HG02852 (cell line): Measurements from ENCODE around the gene INTS3.
"Not testable (repeated sequence)": the region's sequence is repeated elsewhere in the genome, so short reads cannot be mapped to it uniquely, and the experiment has no call there.

Experiments
- ATAC-seq: cut with Tn5 transposase; IDR thresholded peaks from one replicate; pipeline ENCODE4 v1.9.1; 2021; ENCODE audit warnings: mild to moderate bottlenecking, moderate library complexity; ENCODE audit not compliant: unreplicated experiment

INTS3 gene

DNA sequence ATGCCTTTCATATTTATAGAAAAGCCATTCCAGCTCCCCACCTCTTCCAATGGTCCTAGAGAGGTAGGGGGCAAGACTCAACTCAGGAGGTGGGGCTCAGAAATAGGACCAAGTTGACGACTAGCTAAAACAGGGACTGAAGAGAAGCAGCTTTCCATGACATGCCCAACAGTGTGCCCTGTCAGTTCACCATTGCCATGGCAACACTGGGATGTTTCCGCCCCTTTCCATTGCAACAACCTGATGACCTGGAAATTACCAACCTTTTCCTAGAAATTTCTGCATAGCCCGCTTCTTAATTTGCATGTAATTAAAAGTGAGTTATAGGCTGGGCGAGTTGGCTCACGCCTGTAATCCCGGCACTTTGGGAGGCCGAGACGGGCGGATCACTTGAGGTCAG lies 22.4 kb upstream of the INTS3 start:
- ATAC-seq = no peak

DNA sequence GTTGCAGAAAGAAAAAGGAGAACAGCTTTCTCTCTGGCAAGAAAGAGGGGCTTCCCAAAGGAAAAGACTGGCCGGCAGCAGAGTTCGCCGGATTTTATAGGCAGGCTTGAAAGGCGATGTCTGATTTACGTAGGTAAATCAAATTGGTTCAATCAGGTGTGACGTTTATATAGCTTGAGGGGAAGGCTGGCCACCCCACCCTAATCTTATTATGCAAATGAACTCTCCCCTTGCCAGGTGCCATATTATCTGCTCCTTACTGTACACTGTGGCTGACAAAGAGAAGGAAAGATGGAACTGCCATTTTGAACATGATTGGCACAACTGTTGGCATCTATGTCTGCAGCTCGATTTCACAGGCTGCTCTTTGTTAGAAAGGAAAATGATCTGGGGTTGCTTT lies 16.8 kb upstream of the INTS3 start:
- ATAC-seq = no peak

DNA sequence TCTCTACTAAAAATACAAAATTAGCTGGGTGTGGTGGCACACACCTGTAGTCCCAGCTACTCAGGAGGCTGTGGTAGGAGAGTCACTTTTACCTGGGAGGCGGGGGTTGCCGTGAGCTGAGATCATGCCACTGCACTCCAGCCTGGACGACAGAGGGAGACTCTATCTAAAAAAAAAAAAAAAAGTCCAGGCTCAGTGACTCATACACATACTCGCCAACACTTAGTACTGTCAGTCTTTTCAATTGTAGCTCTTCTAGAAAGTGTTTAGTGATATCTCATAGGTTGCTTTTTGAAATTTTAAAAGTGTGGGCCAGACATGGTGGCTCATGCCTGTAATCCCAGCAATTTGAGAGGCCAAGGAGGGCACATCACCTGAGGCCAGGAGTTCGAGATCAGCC lies 11.6 kb upstream of the INTS3 start:
- not testable (repeated sequence) for ATAC-seq

DNA sequence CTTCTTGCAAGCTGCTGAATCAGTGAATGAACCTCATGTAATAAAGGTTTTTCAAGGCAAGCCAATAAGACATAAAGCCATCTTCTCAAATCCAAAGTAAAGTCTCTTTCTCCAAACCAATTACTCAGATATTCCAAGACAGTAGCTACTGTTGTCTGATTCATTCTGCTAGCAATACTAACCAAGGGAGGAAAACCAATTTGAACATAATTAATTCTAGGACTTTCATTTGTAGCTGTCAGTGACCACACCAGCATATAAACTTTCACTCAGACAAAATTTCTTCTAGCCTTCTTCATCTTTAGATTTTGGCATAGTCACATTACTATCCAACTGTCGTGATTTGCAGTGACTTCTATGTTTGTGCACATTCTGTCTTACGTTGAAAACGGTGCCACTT lies 10.5 kb upstream of the INTS3 start:
- ATAC-seq = no peak

DNA sequence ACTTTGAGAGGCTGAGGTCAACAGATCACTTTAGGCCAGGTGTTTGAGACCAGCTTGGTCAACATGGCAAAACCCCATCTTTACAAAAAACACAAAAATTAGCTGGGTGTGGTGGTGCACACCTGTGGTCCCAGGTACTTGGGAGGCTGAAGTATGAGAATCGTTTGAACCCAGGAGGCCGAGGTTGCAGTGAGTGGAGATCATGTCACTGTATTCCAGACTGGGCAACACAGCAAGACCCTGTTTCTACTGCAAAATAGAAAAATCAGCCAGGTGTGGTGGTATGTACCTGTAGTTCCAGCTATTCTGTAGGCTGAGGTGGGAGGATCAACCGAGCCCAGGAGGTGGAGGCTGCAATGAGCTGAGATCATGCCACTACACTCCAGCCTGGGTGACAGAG lies 4.2 kb upstream of the INTS3 start:
- ATAC-seq = no peak

DNA sequence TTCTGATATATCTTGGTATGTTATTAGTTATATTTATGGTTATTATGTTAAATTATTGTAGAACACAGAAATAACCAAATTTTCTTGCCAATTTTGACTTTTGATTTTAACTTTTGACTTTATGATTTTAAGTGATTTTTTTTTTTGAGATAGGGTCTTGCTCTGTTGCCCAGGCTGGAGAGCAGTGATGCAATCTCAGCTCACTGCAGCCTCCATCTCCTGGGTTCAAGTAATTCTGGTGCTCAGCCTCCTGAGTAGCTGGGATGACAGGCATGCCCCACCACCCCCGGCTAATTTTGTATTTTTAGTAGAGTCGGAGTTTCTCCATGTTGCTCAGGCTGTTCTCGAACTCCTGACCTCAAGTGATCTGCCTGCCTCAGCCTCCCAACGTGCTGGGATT lies 3.2 kb upstream of the INTS3 start:
- not testable (repeated sequence) for ATAC-seq

DNA sequence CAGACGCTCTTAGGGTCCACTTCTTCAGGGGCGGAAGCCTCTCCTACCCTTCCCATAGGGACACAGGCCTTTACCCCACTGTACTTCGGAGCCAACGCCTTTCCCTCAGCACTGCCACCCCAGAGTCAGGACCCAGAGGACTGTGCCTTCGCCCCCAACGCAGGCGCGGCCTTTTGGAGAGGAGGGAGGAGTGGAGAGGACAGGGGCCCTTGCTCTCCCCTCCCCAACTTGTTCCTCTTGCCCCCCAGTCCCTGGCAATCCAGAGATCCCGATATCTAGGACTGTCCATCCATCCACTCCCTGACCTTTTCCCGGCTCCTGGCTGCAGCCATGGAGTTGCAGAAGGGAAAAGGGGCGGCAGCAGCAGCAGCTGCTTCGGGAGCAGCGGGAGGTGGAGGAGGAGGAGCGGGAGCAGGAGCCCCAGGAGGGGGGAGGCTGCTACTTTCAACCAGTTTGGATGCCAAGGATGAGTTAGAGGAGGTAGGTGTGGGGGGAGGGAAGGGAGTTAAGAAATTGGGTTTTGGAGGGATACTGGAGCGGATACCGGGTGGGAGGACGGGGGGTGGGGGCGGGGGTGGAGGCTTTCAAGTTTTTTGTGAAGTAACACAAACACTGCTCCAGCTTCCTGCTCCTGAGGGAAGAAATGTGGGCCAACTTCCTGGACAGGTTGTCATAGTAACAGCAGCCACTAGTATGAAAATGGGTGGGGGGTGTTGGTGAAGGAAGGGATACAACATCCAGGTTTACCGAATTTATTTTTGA lies 636 bp downstream of the INTS3 start:
- ATAC-seq = no peak

DNA sequence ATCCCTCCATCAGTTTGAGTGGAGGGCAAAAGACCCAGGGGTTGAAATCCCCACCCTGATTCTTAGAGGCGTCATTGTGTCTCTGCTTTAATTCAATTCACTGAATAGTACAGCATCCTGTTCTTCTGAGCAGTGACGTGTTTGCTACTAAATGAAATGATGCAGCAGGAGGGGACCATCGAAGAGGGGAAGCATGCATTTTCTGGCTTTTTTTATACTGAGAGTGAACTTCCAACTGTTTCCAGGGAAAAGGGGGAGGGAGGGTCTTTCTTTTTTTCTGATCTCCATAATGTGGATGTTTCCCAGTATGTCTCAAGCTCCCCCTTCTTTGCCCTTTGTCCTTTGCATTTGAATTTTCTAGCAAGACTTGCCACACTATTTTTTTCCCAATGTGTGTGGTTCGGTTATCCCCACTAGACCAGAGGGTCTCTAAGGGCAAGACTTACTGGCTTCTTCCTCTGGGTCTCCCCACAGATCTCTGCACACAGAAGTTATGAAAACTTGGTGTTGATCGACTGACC lies 2.7 kb downstream of the INTS3 start:
- no peak for ATAC-seq

DNA sequence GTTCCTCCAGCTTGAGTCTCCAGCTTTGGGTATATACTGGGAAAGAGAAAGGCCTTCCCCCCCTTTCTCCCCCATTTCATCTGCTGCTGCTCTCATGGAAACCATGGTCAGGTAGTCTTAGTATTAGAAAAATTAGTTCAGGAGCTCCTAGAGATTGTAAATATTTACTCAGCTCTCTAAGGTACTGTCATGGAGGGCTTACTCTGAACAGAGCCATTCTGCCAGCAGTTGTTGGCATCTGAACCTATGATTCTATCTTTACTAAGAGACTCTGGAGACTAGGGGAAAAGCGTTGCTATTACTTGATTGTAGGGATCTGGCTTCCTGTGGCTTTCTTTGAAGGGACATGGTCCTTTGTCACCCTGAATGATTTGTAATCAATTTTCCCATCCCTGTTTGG lies 6.1 kb downstream of the INTS3 start:
- ATAC-seq = no peak

DNA sequence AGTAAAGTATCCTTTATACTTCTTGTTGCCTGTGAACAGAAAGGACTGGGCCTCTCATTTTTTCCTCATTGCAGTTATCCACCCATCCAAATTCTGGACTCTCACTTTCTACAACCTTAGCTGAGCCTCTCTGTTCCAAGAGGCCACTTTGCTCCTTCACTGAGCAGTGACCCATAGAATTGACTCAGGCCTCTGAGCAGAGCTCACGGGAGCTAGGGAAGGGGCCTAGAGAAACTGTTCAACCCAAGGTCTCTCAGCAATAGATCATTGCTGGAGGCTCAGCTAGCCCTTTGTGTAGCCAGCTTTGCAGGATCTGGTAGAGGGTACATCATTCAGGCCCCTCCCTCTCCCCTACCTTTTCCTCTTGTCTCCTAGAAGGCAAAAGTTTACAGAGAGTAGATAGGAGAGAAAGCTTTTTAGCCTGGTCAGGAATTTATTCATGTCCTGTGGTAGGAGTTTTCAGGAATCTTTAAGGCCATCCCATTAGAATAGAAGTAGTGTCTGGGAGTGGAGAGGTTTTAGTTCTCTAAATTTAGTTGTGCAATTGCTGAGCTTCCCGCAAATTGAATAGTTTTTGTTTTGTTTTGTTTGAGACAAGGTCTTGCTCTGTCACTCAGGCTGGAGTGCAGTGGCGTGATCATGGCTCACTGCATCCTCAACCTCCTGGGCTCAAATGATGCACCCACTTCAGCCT lies 6.7 kb downstream of the INTS3 start:
- ATAC-seq = no peak

DNA sequence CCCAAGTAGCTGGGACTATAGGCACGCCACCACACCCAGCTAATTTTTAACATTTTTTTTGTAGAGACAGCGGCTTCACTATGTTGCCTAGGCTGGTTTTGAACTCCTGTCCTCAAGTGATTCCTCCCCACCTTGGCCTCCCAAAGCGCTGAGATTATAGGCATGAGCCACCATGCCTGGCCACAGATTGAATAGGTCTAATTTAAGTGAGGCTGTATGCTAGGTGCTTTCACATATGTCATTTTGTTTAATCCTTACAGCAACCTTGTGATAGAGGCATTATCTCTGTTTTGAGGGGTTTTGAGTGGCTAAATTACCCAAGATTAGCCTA lies 7.2 kb downstream of the INTS3 start:
- ATAC-seq = no peak

DNA sequence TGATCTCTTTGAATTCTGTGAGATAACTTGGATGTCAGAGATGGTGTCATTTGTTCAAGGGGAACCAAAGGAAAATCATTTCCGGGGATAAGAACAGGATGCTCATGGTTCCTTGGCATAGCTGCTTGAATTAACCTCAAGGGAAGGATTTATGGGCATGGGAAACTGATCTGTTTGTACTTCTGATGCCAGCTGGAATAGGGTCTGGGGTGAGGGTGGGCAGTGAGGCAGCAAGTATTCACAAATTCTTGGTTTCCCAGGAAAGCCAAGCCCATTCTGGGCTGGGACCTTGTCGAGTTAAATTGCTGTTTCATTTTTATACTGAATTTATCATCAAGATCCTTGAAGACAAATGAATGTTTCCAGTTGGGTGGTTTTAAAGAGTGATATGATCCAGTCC lies 14.1 kb downstream of the INTS3 start:
- ATAC-seq = no peak

DNA sequence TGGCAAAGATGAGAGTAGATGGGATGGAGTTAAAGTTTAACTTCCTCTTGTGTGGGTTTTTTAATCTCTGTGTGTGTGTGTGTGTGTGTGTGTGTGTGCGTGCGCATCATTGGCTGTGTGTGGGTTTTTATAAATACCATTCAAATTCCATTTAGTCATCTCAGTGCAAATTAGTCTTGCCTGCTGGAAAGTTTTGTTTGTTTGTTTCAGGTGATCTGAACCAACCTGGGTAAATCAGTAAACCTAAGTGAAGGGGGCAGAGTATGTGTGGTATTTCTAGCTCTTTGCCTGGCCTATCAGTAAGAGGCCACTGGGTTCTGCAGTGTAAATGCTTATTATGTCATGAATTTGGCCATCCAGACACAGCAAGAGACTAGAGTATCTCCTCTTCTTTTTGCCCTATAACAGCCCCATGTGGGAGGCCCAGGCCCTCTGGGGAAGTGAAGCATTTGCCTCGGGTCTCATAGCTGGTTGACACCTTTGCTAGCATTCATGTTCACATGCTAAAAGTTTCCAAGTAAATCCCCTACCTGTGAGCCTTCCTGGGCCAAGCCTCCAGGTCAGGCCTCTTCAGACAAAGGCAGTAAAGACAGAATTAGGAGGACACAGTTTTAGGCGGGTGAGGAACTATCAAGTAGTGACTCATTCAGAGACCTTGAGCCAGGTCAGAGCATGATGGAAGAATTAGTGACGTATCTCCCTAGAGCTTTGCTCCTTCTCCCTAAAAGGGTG lies 14.7 kb downstream of the INTS3 start:
- peak; percentile 71 for ATAC-seq

DNA sequence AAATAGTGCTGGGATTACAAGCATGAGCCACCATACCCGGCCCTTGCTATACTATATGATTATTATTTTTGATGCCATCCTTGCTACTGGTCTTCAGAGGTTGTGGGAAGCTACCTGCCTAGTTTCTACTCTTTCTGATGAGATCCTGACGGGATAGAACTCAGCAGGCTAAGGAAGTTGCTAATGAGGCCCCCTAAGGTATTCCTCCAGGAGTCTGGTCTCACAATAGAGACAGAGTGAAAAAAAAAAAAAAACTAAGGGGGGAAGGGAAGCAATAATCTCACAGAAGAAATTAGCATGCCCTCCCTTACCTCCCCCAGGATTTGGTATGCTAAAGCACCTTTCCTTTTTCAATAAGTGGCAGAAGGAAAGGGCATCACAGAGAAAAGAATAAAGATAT lies 17.6 kb downstream of the INTS3 start:
- ATAC-seq = no peak

DNA sequence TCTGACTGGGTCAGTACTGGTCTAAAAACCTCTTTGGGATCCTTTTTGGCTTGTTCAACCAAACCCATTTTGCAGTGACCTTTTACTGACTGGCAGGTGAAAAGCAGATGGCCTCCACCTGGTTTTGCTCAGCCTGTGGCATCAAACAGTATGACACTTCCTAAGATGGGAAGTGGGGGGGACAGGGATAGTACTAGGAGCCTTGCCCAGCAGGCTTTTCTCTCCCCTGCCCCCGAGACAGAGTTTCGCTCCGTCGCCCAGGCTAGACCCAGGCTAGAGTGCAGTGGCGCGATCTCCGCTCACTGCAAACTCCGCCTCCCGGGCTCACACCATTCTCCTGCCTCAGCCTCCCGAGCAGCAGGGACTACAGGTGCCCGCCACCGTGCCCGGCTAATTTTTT lies 18.3 kb downstream of the INTS3 start:
- no peak for ATAC-seq

DNA sequence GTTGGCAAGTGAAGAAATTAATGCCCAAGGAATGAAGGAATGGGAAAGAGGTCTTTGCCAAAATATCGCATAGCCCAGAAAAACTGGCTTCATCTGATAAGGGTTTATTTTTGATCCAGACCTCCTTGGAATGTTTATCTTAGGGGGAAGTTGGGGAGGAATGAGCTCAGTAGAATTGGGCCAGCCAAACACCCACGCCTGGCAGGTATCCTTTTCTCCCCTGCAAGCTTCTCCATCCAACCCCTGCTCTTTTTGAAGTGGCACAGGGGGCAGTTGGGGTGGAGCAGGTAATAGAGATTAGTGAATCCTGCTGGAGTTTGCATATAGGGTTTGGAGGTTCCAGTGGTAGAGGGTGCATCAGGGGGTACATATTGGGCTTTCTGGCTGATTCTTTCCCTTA lies 21.1 kb downstream of the INTS3 start:
- no peak for ATAC-seq

DNA sequence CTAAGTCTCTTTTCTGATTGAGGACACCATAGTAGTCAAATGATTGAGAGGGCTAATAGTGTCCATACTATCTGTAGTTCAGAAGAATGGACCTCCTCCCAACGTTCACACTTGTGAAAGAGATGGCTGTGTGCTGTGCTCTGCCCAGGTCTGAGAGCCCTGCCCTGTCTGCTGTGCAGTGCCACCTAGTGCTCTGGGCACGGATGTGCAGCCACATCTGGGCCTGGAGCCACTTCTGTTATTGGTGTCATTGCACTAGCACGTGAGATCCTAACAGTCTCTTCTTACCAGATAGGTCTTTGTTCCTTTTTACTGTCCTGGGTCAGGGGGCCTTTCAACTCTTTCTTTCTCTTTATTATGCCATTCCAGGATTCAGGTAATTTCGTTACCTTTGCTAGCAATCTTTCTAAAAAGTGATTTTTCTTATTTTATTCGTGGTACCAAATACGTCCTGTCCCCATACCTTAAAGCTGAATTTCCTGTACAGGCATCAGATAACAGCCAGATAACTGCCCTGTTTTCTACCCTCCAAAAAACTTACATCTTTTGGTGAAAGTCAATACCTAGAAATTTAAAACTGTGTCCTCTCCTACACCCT lies 21.7 kb downstream of the INTS3 start:
- peak; percentile 75 for ATAC-seq

DNA sequence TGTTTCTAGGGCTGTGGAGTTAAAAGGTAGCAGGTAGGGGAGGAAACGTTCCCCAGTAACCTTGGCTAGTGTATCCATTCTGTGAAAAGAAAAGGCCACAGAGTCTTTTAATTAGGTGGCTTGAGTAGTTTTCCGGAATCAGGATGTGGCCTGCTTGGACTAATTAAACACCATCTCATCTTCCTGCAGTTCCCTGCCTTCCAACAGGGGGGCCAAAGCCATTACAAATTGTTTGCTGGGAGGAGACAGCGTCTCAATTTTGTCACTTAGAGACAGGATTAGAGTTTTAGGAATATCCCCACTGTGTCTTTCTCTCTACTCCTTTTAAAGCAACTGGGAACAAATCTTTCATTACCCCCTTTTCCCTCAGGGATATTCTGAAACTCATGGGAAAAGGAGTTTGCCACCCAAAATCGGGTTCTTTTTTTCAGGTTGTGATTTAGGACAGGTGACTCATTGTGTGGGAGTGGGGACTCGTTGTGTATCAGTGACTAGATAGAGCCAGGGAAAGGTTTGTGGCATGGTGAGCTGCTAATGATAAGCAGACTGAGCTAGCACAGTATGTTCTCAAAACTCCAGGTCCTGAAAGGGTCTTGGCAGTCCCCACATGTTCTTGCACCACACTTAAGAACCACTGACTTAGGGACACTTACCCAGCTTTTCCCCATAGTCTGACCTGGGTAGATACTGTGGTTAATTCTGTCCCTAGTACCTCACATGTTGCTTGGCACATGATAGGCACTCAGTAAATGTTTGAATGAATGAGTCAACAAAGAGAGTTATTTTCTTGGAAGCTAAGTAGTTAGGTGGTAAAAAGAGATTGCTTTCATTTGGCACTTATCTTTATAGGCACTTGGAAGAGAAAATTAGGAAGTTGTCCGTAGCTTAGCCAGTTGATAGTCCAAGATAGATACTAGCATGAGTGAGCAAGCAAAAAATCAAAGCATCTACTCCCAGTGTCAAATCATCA lies 22.5 kb downstream of the INTS3 start:
- ATAC-seq = no peak

DNA sequence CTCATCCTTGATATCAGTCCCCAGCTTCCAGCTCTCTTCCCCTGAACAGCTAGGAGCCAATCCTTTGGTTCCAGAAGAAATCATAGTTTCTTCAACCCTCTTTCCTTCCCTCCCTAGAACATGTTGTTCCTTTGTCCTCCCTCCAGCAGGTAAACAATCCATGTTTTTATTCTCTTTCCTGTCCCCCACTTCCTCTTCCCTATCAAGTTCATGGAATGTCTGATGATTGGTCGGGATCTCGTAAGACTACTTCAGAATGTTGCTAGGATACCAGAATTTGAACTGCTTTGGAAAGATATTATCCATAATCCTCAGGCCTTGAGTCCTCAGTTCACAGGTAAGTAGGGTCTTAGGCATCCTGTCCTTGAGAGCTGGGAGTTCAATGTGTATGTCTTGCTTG lies 24.2 kb downstream of the INTS3 start:
- no peak for ATAC-seq

DNA sequence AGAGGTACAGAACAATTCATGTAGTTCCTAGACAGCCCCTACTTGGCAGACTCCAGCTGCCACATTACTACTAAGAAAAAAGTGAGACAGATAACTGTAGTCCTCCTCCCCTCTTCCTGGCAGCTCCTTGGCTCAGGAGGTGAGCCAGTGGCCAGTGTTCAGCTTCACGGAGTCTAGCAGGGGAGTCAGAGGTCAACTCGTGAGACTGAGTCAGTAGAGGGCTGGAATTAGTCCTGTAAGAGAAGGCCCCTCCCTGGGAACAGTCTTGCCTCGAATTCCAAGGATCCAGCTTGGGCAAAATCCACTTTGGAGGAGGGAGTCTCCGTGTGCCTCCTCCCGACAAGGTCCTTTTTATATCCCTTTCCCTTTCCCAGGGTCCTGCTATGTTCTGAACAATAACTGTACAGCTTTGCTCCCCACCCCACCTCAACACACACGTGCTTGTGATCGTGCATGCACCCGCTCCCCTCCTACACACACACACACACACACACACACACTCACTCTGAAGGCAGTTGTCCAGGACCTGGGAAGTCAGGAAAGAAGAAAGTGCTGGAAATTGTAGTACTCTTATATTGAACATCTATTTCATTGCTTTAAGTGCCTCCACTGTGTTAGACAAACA lies 24.8 kb downstream of the INTS3 start:
- no peak for ATAC-seq
